ENCODE results near the gene DLX2. TPM values are rescaled to one million over a fixed set of nuclear protein-coding genes. Genes with fewer than 3 reads are reported as not detected.
A peak's percentile ranks its signal among the peaks of the same experiment; 100 is the strongest.

Gene DLX2
- total RNA-seq, 1 donor, result 0.36 TPM

GRCh38 chr2:172107690-172108586 is 5.2 kb upstream of the DLX2 start:
- H3K4me2 ChIP-seq (ENCODE audit: insufficient read depth, low read length), result peak overlapping the region; percentile 9
- no peaks in the 10 kb centered on the region for H3K27me3 ChIP-seq (ENCODE audit: insufficient read depth, low read length)
- no peak overlapping the region for H3K4me3 ChIP-seq (ENCODE audit: insufficient read depth, low read length)
- no peak overlapping the region for H3K27ac ChIP-seq (ENCODE audit: low read depth, low read length)
- H3K9me3 ChIP-seq (ENCODE audit: low read depth, low read length), result no peaks in the 10 kb centered on the region
- peaks cover 17% of the 10 kb centered on the region for H3K4me1 ChIP-seq (ENCODE audit: insufficient read depth, low read length)
- no peaks in the 10 kb centered on the region for H3K36me3 ChIP-seq (ENCODE audit: insufficient read depth, low read length)
- H4K20me1 ChIP-seq (ENCODE audit: insufficient read depth, low read length), result no peaks in the 10 kb centered on the region
- no peak for TF ChIP-seq CTCF (IDR thresholded peaks at IDR 0.05; ENCODE audit: extremely low read depth, low read depth, low read length)
- no peaks in the 10 kb centered on the region for H3K79me2 ChIP-seq (ENCODE audit: insufficient read depth, low read length)
- DNase-seq (ENCODE audit: insufficient read length, low spot score, missing footprints), result peak; percentile 53
- H2AFZ ChIP-seq (ENCODE audit: low read length), result peak overlapping the region; percentile 47

- Histone ChIP-seq H3K27ac (ENCODE audit: low read depth, low read length) (peak overlapping the region; percentile 42), H3K4me1 (ENCODE audit: insufficient read depth, low read length) (peaks cover 22% of the 10 kb centered on the region), H3K79me2 (ENCODE audit: insufficient read depth, low read length) (peaks cover 7% of the 10 kb centered on the region), H3K4me2 (ENCODE audit: insufficient read depth, low read length) (peak overlapping the region; percentile 89), H3K36me3 (ENCODE audit: insufficient read depth, low read length) (no peaks in the 10 kb centered on the region), H3K27me3 (ENCODE audit: insufficient read depth, low read length) (no peaks in the 10 kb centered on the region), H2AFZ (ENCODE audit: low read length) (peak overlapping the region; percentile 92), H4K20me1 (ENCODE audit: insufficient read depth, low read length) (no peaks in the 10 kb centered on the region), H3K4me3 (ENCODE audit: insufficient read depth, low read length) (peak overlapping the region; percentile 75), H3K9me3 (ENCODE audit: low read depth, low read length) (no peaks in the 10 kb centered on the region)
- peak; percentile 96 for DNase-seq (ENCODE audit: insufficient read length, low spot score, missing footprints)
- TF ChIP-seq CTCF (IDR thresholded peaks at IDR 0.05; ENCODE audit: extremely low read depth, low read depth, low read length), result peak; percentile 63
Measured at GRCh38 chr2:172106108-172106961, 3.6 kb upstream of the DLX2 start.

- Histone ChIP-seq H3K27me3 (ENCODE audit: insufficient read depth, low read length) (no peaks in the 10 kb centered on the region), H3K4me3 (ENCODE audit: insufficient read depth, low read length) (peak overlapping the region; percentile 75), H3K27ac (ENCODE audit: low read depth, low read length) (peak overlapping the region; percentile 28), H3K36me3 (ENCODE audit: insufficient read depth, low read length) (peaks cover 4% of the 10 kb centered on the region), H4K20me1 (ENCODE audit: insufficient read depth, low read length) (no peaks in the 10 kb centered on the region), H3K79me2 (ENCODE audit: insufficient read depth, low read length) (peaks cover 15% of the 10 kb centered on the region), H2AFZ (ENCODE audit: low read length) (peak overlapping the region; percentile 92), H3K4me2 (ENCODE audit: insufficient read depth, low read length) (peak overlapping the region; percentile 89), H3K9me3 (ENCODE audit: low read depth, low read length) (no peaks in the 10 kb centered on the region), H3K4me1 (ENCODE audit: insufficient read depth, low read length) (peaks cover 22% of the 10 kb centered on the region)
- DNase-seq (ENCODE audit: insufficient read length, low spot score, missing footprints), result peak; percentile 75
- TF ChIP-seq CTCF (IDR thresholded peaks at IDR 0.05; ENCODE audit: extremely low read depth, low read depth, low read length), result no peak
Measured at GRCh38 chr2:172105471-172106107, 2.9 kb upstream of the DLX2 start.

Data from osteoblast (primary cell).